LNCAP (cell line): Measurements from ENCODE around the gene LCN12.

ENCODE experiments used
- CTCF ChIP-seq: fragments of 450-650 bp; IDR thresholded peaks from 2 replicates; pipeline ENCODE4 v1.5.1; 2017; ENCODE audit warnings: mild to moderate bottlenecking

The LCN12 gene

DNA sequence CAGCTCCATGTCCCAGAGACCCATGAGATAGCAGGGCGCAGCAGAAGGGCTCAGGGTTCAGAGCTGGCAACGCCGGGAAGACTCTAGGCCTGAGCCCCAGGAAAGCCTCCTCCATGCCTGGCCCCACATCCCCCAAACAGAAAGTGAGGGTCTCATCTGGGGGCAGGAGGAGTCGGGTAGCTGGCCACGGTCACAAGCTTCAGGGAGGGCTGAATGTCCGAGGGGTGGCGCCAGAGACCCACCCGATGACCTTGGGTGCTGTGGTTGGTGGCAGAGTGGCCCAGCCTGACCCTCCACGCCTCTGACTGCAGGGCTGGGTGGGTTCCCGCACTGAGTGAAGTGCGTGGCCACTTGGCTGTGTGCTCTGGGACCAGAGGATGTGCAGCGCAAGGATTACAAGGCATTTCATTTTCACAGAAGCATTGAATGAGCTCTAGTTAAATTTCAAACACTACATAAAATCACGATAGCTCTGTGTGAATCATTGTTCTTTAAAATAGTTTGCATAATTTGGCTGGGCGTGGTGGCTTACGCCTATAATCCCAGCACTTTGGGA, 4.0 kb upstream of the LCN12 start:
- peak; percentile 31; the same call in 1 of the 2 replicates for TF ChIP-seq CTCF

DNA sequence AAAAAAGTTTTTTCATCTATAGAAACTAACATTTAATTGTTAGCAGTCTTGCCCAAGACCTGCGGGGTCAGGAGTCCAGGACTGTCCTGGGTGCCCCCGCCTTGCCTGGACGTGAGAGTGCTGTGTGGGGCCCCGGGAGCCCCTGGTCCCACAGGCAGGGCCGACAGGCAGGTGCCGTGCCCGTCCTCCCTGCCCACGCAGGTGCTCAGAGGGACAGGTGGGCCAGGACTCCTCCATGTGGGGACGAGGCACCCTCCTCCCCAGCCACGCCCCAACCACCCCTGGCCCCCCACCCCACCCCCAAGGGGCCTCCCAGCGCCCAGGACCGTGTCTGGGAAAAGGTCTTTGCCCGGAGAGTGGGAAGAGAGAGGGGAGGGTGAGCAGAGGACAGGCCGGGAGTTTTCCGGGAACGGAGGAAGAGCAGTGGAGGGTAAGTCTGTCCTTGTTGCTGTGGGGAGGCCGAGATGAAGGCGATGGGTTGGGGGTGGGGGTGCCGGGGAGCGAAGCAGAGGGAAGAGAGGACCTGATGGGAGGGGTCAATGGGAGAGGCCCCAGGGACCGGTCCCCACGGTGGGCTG, 2.7 kb upstream of the LCN12 start:
- no peak for TF ChIP-seq CTCF

DNA sequence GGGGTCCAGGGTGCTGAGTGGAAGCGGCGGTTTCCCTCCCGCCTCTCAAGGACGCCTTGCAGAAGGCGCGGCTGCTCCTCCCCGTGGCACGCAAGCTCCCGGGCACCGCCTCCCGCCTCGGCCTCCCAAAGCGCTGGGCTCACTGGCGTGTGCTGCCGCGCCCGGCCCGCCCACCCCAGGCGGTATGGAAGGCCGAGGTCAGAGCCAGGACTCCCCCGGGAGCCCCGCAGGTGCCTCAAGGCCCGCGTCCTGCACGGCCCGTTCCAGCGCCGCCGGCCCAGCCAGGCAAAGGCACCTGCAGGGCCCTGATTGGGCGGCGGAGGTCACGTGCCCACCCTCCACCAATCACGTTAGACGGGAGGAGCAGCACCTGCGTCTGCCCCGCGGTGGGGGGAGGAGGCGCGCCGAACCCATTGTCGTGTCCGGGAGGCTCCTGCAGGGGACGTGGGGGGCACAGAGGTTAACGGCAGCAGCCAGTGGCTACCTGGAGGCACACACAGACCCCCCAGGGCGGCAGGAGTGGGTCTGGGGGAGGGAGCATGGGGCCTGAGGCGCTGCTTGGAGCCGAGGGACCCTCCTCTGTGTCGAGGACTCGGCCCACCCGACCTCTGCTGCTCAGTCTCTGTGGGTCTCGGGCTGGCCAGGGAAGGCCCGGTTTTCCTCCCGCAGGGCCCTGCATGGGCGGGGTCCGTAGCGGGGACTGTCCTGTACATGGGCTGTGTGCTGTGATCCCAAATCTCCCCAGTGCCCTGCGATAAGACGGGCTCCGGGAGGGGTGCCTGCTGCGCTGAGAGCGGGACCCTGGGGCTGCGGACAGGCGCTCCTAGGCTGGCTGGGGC, 2.0 kb upstream of the LCN12 start:
- peak; percentile 11; the same call in 1 of the 2 replicates for TF ChIP-seq CTCF

GRCh38 chr9:136950656-136951276, 1.3 kb upstream of the LCN12 start:
- no peak for TF ChIP-seq CTCF

DNA sequence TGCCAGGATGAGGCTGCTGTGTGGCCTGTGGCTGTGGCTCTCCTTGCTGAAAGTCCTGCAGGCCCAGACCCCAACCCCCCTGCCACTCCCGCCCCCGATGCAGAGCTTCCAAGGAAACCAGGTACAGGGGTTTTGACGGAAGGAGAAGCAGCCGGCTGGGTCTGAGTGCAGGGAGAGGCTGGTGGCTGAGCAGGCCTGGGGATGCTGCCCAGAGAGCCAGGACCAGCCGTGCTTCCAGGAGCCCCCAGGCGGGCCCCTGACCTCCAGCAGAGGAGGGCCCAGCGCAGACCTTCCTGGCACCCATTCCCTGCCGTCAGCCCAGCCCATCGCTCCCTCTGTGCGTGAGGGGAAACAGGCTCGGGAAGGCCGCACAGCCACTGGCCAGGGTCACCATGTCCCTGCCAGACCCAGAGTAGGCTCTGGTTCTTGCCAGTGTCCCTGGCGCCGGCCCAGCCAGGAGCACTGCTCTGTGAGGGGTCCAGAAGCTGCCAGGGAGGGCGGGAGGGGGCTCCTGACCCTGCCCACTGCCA, 313 bp downstream of the LCN12 start:
- TF ChIP-seq CTCF, result no peak

DNA sequence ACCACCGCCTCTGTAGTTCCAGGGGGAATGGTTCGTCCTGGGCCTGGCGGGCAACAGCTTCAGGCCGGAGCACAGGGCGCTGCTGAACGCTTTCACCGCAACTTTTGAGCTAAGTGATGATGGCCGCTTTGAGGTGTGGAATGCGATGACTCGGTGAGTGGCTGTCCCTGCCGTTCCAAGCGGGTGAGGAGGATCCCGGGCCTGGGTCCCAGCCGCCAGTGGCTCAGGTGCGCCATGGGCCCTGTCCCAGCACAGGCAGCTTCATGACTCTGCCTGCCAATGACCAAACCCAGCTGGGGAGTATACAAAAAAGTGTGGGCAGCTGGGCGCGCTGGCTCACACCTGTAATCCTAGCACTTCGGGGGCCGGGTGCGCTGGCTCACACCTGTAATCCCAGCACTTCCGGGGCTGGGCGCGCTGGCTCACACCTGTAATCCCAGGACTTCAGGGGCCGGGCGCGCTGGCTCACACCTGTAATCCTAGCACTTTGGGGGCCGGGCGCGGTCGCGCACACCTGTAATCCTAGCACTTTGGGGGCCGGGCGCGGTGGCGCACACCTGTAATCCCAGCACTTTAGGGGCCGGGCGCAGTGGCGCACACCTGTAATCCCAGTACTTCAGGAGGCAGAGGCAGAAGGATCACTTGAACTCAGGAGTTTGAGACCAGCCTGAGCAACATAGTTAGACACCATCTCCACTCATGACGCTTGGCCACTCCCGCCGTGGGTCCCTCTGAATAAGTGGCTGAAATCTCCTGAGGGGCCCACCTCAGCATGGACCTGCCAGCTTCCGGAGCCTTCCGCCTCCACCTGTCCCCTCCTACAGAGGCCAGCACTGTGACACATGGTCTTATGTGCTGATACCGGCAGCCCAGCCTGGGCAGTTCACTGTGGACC, 1.1 kb downstream of the LCN12 start:
- TF ChIP-seq CTCF, result no peak
